H9 (cell line): ENCODE data around the gene POU2AF1. TPM values are rescaled to one million over a fixed set of nuclear protein-coding genes. Genes with fewer than 3 reads are reported as not detected.

ENCODE experiments used
- DNase-seq: peaks from one replicate; pipeline ENCODE4 v3.0.0-alpha.2; 2017
- H2AFZ ChIP-seq: one replicate; pipeline ENCODE4 v1.6.1; 2013; ENCODE audit warnings: mild to moderate bottlenecking, low read length, control low read depth, moderate library complexity
- H2AK5ac ChIP-seq: 2 replicates; pipeline ENCODE4 v1.6.1; 2013; ENCODE audit warnings: low read length, control low read depth, mixed read lengths; ENCODE audit not compliant: insufficient read length
- H2BK120ac ChIP-seq: one replicate; pipeline ENCODE4 v1.6.1; 2013; ENCODE audit warnings: low read depth, mild to moderate bottlenecking, low read length, control low read depth, inconsistent platforms; ENCODE audit not compliant: poor library complexity, severe bottlenecking
- H2BK12ac ChIP-seq: 2 replicates; pipeline ENCODE4 v1.6.1; 2013; ENCODE audit warnings: low read length, control low read depth, mixed read lengths, low read depth; ENCODE audit not compliant: insufficient read length
- H2BK15ac ChIP-seq: 2 replicates; pipeline ENCODE4 v1.6.1; 2013; ENCODE audit warnings: low read depth, low read length, control low read depth
- H2BK20ac ChIP-seq: one replicate; pipeline ENCODE4 v1.6.1; 2013; ENCODE audit warnings: low read depth, mild to moderate bottlenecking, low read length, control low read depth, inconsistent platforms; ENCODE audit not compliant: poor library complexity, severe bottlenecking
- H2BK5ac ChIP-seq: 2 replicates; pipeline ENCODE4 v1.6.1; 2013; ENCODE audit warnings: low read length, control low read depth, mixed read lengths; ENCODE audit not compliant: insufficient read length
- H3K14ac ChIP-seq: 2 replicates; pipeline ENCODE4 v1.6.1; 2013; ENCODE audit warnings: low read length, control low read depth; ENCODE audit not compliant: insufficient read depth
- H3K18ac ChIP-seq: 2 replicates; pipeline ENCODE4 v1.6.1; 2013; ENCODE audit warnings: low read depth, mild to moderate bottlenecking, mixed read lengths, low read length, control low read depth; ENCODE audit not compliant: insufficient read length
- H3K23ac ChIP-seq: 2 replicates; pipeline ENCODE4 v1.6.1; 2013; ENCODE audit warnings: low read length, control low read depth, mixed read lengths, low read depth; ENCODE audit not compliant: insufficient read length
- H3K23me2 ChIP-seq: 2 replicates; pipeline ENCODE4 v1.6.1; 2013; ENCODE audit warnings: low read depth, mild to moderate bottlenecking, mixed read lengths, low read length, control low read depth; ENCODE audit not compliant: insufficient read length, poor library complexity, severe bottlenecking
- H3K27ac ChIP-seq: 2 replicates; pipeline ENCODE4 v1.5.1; 2013; ENCODE audit warnings: low read length, control low read depth, mixed read lengths, low read depth; ENCODE audit not compliant: insufficient read length
- H3K27me3 ChIP-seq: 2 replicates; pipeline ENCODE4 v1.6.1; 2013; ENCODE audit warnings: low read length, control low read depth, inconsistent platforms; ENCODE audit not compliant: insufficient read depth
- H3K4ac ChIP-seq: 2 replicates; pipeline ENCODE4 v1.6.1; 2013; ENCODE audit warnings: low read depth, mild to moderate bottlenecking, control low read depth, inconsistent platforms, low read length, moderate library complexity
- H3K4me1 ChIP-seq: 2 replicates; pipeline ENCODE4 v1.6.1; 2013; ENCODE audit warnings: low read length, control low read depth, inconsistent platforms; ENCODE audit not compliant: insufficient read depth
- H3K4me2 ChIP-seq: 2 replicates; pipeline ENCODE4 v1.6.1; 2013; ENCODE audit warnings: low read length, control low read depth, mixed read lengths; ENCODE audit not compliant: insufficient read length, insufficient read depth
- H3K56ac ChIP-seq: 2 replicates; pipeline ENCODE4 v1.6.1; 2013; ENCODE audit warnings: low read depth, mild to moderate bottlenecking, mixed read lengths, low read length, control low read depth; ENCODE audit not compliant: insufficient read length
- H3K79me1 ChIP-seq: 2 replicates; pipeline ENCODE4 v1.6.1; 2013; ENCODE audit warnings: low read depth, mild to moderate bottlenecking, moderate library complexity, low read length, control low read depth, inconsistent platforms; ENCODE audit not compliant: insufficient read depth, poor library complexity, severe bottlenecking
- H3K79me2 ChIP-seq: 2 replicates; pipeline ENCODE4 v1.6.1; 2013; ENCODE audit warnings: low read length, control low read depth, inconsistent platforms; ENCODE audit not compliant: insufficient read depth
- H3K9ac ChIP-seq: 2 replicates; pipeline ENCODE4 v1.6.1; 2013; ENCODE audit warnings: low read length, control low read depth, mixed read lengths; ENCODE audit not compliant: insufficient read length; ENCODE audit errors: extremely low read depth
- H3K9me3 ChIP-seq: one replicate; pipeline ENCODE4 v1.6.1; 2013; ENCODE audit warnings: low read depth, low read length, inconsistent platforms; ENCODE audit not compliant: control insufficient read depth
- H3T11ph ChIP-seq: one replicate; pipeline ENCODE4 v1.6.1; 2013; ENCODE audit warnings: mild to moderate bottlenecking, low read length, control low read depth, inconsistent platforms
- H4K20me1 ChIP-seq: one replicate; pipeline ENCODE4 v1.6.1; 2013; ENCODE audit not compliant: control insufficient read depth, insufficient read length, insufficient read depth
- H4K5ac ChIP-seq: 2 replicates; pipeline ENCODE4 v1.6.1; 2013; ENCODE audit warnings: low read depth, mild to moderate bottlenecking, mixed read lengths, low read length, control low read depth; ENCODE audit not compliant: insufficient read length
- H4K8ac ChIP-seq: replicated peaks from 2 replicates; pipeline ENCODE4 v1.6.1; 2013; ENCODE audit warnings: low read length, control low read depth, mixed read lengths, low read depth; ENCODE audit not compliant: insufficient read length
- H4K91ac ChIP-seq: 2 replicates; pipeline ENCODE4 v1.6.1; 2013; ENCODE audit warnings: low read depth, mild to moderate bottlenecking, moderate library complexity, mixed read lengths, low read length, control low read depth; ENCODE audit not compliant: insufficient read length
- H3K27ac Mint-ChIP-seq, 3 experiments: 2 replicates in 2 of 3; 3 replicates in 1 of 3; pipeline ENCODE4 v1.8.0; 2020 to 2021; ENCODE audit warnings: mixed read lengths in 3 of 3, mild to moderate bottlenecking in 1 of 3, moderate library complexity in 1 of 3
- H3K27me3 Mint-ChIP-seq: 2 replicates; pipeline ENCODE4 v1.8.0; 2021; ENCODE audit warnings: low read depth, mild to moderate bottlenecking, moderate library complexity, mixed read lengths
- H3K36me3 Mint-ChIP-seq, 3 experiments: 2 replicates in 2 of 3; 3 replicates in 1 of 3; pipeline ENCODE4 v1.8.0; 2020 to 2021; ENCODE audit warnings: low read depth in 3 of 3, mixed read lengths in 3 of 3; ENCODE audit not compliant: insufficient read depth in 1 of 3
- H3K4me1 Mint-ChIP-seq, 2 experiments: 2 replicates each; pipeline ENCODE4 v1.8.0; 2020; ENCODE audit warnings: mixed read lengths in 2 of 2
- H3K4me3 Mint-ChIP-seq, 2 experiments: 2 replicates in 1 of 2; 3 replicates in 1 of 2; pipeline ENCODE4 v1.8.0; 2020 to 2021; ENCODE audit warnings: mild to moderate bottlenecking in 2 of 2, mixed read lengths in 2 of 2, moderate library complexity in 1 of 2
- H3K9me3 Mint-ChIP-seq, 2 experiments: 2 replicates in 1 of 2; 3 replicates in 1 of 2; pipeline ENCODE4 v1.8.0; 2020; ENCODE audit warnings: mild to moderate bottlenecking in 2 of 2, mixed read lengths in 2 of 2, moderate library complexity in 1 of 2
- WGBS: extraction: QIAGEN DNeasy Blood & Tissue Kit; methylation state at CpG from one replicate; pipeline ENCODE4 v1.1.7; 2013; ENCODE audit warnings: missing lambda C conversion rate, low lambda C conversion rate, mixed read lengths; ENCODE audit not compliant: insufficient read length; ENCODE audit errors: extremely low coverage; 5-methylcytosine and 5-hydroxymethylcytosine counted together
- total RNA-seq: library from RNA; stranded (reverse); gene quantifications from 2 replicates; pipeline ENCODE4 v1.2.1, GENCODE V29; 2021
- TF ChIP-seq, protein P1 (sequence below): fragments of 200-600 bp; sonication (generic); conservative IDR thresholded peaks from 3 replicates; pipeline ENCODE4 v1.8.0; 2021; ENCODE audit warnings: antibody characterized with exemption, mild to moderate bottlenecking

Gene POU2AF1
- total RNA-seq, 1 experiment from 2014 or later: not detected

- Histone ChIP-seq H3K27ac (no peak overlapping the region), H3K4me2 (no peak overlapping the region), H3K18ac (no peak overlapping the region), H4K91ac (no peak overlapping the region), H4K5ac (no peak overlapping the region), H2BK15ac (no peak overlapping the region), H3K79me1 (no peaks in the 10 kb centered on the region), H2AFZ (no peak overlapping the region), H2AK5ac (no peak overlapping the region), H2BK5ac (no peak overlapping the region), H4K8ac (no peak overlapping the region), H3T11ph (no peak overlapping the region), H3K79me2 (no peaks in the 10 kb centered on the region), H3K9me3 (no peaks in the 10 kb centered on the region), H3K23ac (no peak overlapping the region), H3K23me2 (no peaks in the 10 kb centered on the region), H3K9ac (no peak overlapping the region), H3K4ac (no peak overlapping the region), H3K27me3 (no peaks in the 10 kb centered on the region), H2BK120ac (no peak overlapping the region), H4K20me1 (no peaks in the 10 kb centered on the region), H2BK20ac (no peak overlapping the region), H3K14ac (no peak overlapping the region), H3K4me1 (no peaks in the 10 kb centered on the region), H2BK12ac (no peak overlapping the region), H3K56ac (no peak overlapping the region)
- Mint-ChIP-seq H3K27me3 (no peaks in the 10 kb centered on the region), H3K27ac (no peak overlapping the region), H3K9me3 (no peaks in the 10 kb centered on the region), H3K4me1 (peaks cover 12% of the 10 kb centered on the region in 2 experiments), H3K36me3 (no peaks in the 10 kb centered on the region), H3K4me3 (no peak overlapping the region)
- TF ChIP-seq, protein P1, sequence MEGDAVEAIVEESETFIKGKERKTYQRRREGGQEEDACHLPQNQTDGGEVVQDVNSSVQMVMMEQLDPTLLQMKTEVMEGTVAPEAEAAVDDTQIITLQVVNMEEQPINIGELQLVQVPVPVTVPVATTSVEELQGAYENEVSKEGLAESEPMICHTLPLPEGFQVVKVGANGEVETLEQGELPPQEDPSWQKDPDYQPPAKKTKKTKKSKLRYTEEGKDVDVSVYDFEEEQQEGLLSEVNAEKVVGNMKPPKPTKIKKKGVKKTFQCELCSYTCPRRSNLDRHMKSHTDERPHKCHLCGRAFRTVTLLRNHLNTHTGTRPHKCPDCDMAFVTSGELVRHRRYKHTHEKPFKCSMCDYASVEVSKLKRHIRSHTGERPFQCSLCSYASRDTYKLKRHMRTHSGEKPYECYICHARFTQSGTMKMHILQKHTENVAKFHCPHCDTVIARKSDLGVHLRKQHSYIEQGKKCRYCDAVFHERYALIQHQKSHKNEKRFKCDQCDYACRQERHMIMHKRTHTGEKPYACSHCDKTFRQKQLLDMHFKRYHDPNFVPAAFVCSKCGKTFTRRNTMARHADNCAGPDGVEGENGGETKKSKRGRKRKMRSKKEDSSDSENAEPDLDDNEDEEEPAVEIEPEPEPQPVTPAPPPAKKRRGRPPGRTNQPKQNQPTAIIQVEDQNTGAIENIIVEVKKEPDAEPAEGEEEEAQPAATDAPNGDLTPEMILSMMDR: no peak
- WGBS: no CpG with 5 or more reads among the region's 4 CpGs
- DNase-seq: no peak
Measured at GRCh38 chr11:111419181-111419580, 40.1 kb upstream of the POU2AF1 start.
